Stimulated activated naive CD4-positive, alpha-beta T cell treated with Interleukin-2 at 50 U/mL for 16 hours (primary cell): ENCODE data around the gene RAB20.
"Not testable (repeated sequence)": the region's sequence is repeated elsewhere in the genome, so short reads cannot be mapped to it uniquely, and the experiment has no call there.

Experiments
- DNase-seq: peaks from one replicate; lab custom pipeline; 2025; lab: John Stamatoyannopoulos, UW

The RAB20 gene

DNA sequence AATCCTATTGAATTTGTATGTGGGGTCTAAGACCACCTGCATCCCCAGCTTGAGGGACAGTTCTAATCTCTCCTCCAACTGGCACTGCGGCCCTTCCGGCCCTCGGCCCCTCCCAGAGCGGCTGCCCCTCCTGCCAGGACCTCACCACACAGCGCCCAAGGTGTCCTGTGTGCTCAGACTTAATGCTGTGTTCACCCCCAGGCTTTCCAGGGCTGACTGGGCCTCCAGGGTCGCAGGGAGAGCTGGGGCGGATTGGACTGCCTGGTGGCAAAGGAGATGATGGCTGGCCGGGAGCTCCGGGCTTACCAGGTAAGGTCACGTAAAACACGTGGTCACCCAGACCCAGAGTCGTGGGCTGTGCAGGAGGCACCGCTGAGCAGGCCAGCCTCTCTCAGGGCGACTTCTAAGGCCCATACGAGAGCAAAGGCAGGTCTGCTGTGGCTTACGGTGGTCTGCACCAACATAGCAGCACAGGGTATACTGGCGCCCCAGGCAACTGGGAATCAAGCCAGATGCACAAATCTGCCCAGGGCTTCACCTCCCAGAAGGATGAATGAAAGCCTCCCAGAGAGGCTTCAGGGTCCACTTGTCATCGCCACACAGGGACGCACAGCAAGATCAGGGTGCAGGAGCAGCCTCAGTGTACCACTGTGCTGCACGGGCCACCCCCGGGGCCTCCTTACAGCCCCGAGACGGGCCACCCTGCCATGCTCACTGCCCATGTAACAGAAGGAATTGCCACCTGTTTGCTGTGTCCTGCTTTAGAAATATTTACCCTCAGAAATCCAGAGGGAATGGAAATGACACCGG is 69.4 kb downstream of the RAB20 start:
- DNase-seq = no peak

GRCh38 chr13:110490009-110490770 is 71.3 kb downstream of the RAB20 start:
- DNase-seq = no peak

GRCh38 chr13:110486880-110487279 is 74.6 kb downstream of the RAB20 start:
- DNase-seq = not testable (repeated sequence)

DNA sequence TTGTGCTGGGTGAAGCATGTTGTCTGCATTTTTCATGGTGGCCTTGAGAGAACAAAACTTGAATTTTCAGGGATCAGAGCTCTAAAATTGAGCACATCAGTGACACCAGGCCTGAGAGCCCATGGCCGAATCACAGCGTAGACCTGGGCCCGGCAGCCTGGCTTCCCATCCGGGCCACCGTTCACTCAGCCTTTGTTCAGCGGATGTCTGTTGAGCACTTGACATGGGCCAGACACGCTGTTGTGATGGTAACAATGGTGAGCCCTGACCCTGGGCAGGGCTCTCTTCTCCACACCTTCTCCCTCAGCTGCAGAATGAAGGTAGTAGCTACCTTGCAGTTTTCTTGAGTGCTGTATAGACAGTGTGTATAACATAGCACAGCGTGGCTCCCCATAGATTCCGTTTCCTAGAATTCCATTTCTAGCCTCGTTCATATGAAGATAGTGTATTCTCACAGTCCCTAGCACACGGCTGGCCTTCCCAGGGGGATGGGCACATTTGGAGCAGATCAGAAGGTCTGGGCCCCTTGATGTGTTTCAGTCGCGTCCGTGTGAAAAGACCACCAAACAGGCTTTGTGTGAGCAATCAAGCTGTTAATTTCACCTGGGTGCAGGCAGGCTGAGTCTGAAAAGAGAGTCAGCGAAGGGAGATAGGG is 75.3 kb downstream of the RAB20 start:
- no peak for DNase-seq

DNA sequence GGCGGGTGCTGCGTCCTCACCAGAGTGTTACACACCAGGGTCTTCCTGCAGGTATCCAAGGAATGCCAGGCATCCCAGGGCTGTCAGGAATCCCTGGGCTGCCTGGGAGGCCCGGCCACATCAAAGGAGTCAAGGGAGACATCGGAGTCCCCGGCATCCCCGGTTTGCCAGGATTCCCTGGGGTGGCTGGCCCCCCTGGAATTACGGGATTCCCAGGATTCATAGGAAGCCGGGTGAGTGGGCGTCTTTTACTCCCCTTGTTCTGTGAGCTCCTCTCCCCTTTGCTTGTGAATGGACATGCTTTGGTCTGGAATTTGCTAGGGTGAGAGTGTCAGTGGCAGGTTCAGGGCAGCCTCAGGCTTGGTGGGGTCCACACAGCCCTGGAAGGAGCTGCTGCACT is 75.9 kb downstream of the RAB20 start:
- no peak for DNase-seq

GRCh38 chr13:110484290-110485048 is 77.1 kb downstream of the RAB20 start:
- no peak for DNase-seq

GRCh38 chr13:110483386-110483968 is 78.0 kb downstream of the RAB20 start:
- DNase-seq = no peak

DNA sequence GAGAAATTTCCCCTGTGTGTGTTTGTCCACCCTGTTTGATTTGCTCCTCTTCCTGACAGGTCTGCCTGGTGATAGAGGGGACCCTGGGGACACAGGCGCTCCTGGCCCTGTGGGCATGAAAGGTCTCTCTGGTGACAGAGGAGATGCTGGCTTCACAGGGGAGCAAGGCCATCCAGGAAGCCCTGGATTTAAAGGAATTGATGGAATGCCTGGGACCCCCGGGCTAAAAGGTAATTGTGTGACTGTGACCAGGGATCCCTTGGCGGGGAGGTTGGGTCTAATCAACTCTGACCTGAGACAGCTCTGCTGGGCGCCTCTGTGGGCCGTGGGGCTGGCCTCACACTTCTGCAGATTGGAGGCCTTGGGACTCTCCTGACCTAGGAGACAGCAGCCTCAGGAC is 81.4 kb downstream of the RAB20 start:
- DNase-seq = no peak

- no peak for DNase-seq
Observed at GRCh38 chr13:110479648-110480047, 81.9 kb downstream of the RAB20 start.

GRCh38 chr13:110479215-110479545 is 82.3 kb downstream of the RAB20 start:
- DNase-seq = no peak

GRCh38 chr13:110478405-110479214 is 82.9 kb downstream of the RAB20 start:
- DNase-seq = no peak

- no peak for DNase-seq
Observed at GRCh38 chr13:110477706-110478245, 83.7 kb downstream of the RAB20 start.

DNA sequence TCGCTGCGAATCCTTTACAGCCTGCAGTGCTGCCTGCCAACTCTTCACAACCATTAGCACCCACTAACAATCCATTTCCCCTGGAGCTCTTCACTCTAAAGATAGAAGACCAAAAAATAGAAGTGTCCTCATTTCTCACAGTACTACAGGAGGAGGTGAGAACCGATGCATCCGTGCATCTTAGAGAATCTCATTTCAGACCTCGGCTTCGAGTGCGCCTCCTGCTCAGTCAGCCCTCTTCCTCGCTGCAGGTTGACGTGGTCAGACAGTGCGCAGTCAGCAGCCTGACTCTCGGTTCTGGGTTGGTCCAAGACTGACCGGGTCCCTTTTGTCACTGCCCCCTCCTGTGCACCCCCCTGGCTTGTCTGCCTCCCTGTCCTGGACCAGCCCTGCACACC is 85.3 kb downstream of the RAB20 start:
- DNase-seq = no peak

GRCh38 chr13:110475550-110476219 is 85.8 kb downstream of the RAB20 start:
- DNase-seq = no peak

GRCh38 chr13:110475117-110475516 is 86.4 kb downstream of the RAB20 start:
- DNase-seq = no peak

GRCh38 chr13:110474713-110475112 is 86.8 kb downstream of the RAB20 start:
- DNase-seq = no peak
